Right lobe of liver (tissue), 6 donors: ENCODE data around the gene PIEZO2. TPM values are rescaled to one million over a fixed set of nuclear protein-coding genes. Genes with fewer than 3 reads are reported as not detected.

ENCODE experiments used
- ATAC-seq, 4 donors: fragments of 200-7000 bp; cut with Tn5 transposase; one replicate each; pipeline ENCODE4 v1.9.1; 2020; ENCODE audit warnings: mild to moderate bottlenecking in 4 of 4, moderate library complexity in 4 of 4
- DNase-seq, 3 donors: peaks; one replicate each; pipeline ENCODE4 v3.0.0-alpha.2; 2020
- H3K27ac ChIP-seq, 3 donors: fragments of 200-600 bp; one replicate each; pipeline ENCODE4 v1.8.0; 2022
- H3K27me3 ChIP-seq, 2 donors: fragments of 200-600 bp; one replicate each; pipeline ENCODE4 v1.8.0; 2022
- H3K36me3 ChIP-seq, 4 donors: fragments of 200-600 bp; sonication (generic) in 1 of 4; one replicate each; pipeline versions ENCODE4 v1.5.1 to v1.8.0; 2017 to 2022; ENCODE audit warnings: control low read depth in 1 of 4
- H3K4me1 ChIP-seq, 4 donors: fragments of 200-600 bp; sonication (generic) in 1 of 4; one replicate each; pipeline versions ENCODE4 v1.5.1 to v1.8.0; 2017 to 2022; ENCODE audit warnings: control low read depth in 1 of 4
- H3K4me3 ChIP-seq, 3 donors: fragments of 200-600 bp; one replicate each; pipeline ENCODE4 v1.8.0; 2022
- H3K9me3 ChIP-seq, 4 donors: fragments of 200-600 bp; sonication (generic) in 1 of 4; one replicate each; pipeline versions ENCODE4 v1.5.1 to v1.8.0; 2017 to 2022; ENCODE audit warnings: control low read depth in 1 of 4
- CTCF ChIP-seq, 4 donors: fragments of 200-600 bp in 3 of 4; fragments of 450-650 bp in 1 of 4; IDR thresholded peaks; one replicate each; pipeline versions ENCODE4 v1.5.1 to v1.8.0; 2016 to 2022; ENCODE audit warnings: antibody characterized with exemption in 4 of 4, mild to moderate bottlenecking in 2 of 4
- POLR2A ChIP-seq: fragments of 450-650 bp; IDR thresholded peaks from one replicate; pipeline ENCODE4 v1.6.1; 2017; ENCODE audit warnings: antibody characterized with exemption, mild to moderate bottlenecking
- WGBS: methylation state at CpG from one replicate; pipeline ENCODE4 v1.1.6; 2018; ENCODE audit warnings: low coverage, low lambda C conversion rate; ENCODE audit not compliant: insufficient coverage; ENCODE audit errors: missing lambda C conversion rate; 5-methylcytosine and 5-hydroxymethylcytosine counted together
- intact Hi-C, 2 donors: fragments of 100-400 bp; cut with DNase I; formaldehyde crosslinking; loops; one replicate each; pipeline versions ENCODE4 v1.11.2 to v1.14.1; 2022
- total RNA-seq, 6 experiments: library from RNA; depleted of rRNA in 2 of 6; stranded (reverse); fragments of >200 nt in 2 of 6; fragmentation: NEBNext Ultra II Directional in 3 of 6; extraction: Animal tissue kit (Norgen Biotek cat#: 25700) in 3 of 6; gene quantifications; one replicate each; pipeline versions ENCODE4 v1.1.0 to v1.2.4, GENCODE V29; 2016 to 2023
- donor health status: DM: no; HTN: yes; CAD: no.
- donor health status: DM: no; HTN: no; CAD: no.
- donor health status: DM: no; HTN: no; CAD: no.
- donor health status: DM: no; HTN: yes; CAD: no.
- donor health status: DM: no; HTN: yes; CAD: no.

The PIEZO2 gene
- total RNA-seq, 6 experiments from 2014 or later, result 6.6 to 16.9 (median 10.1) TPM

- 33% methylated on average over 1 of the region's 1 CpG for WGBS
- H3K27me3 ChIP-seq, result no peaks in the 10 kb centered on the region
- H3K9me3 ChIP-seq, result no peaks in the 10 kb centered on the region
- DNase-seq, result no peak
- no peaks in the 10 kb centered on the region for H3K36me3 ChIP-seq
- TF ChIP-seq CTCF (IDR thresholded peaks at IDR 0.05) (no peak), POLR2A (no peak)
- no peak overlapping the region for H3K4me3 ChIP-seq
- no peak overlapping the region for H3K27ac ChIP-seq
- intact Hi-C loops, result no loop called here
- H3K4me1 ChIP-seq, result no peaks in the 10 kb centered on the region
- peak in 1 of 4 donors; percentile 13 for ATAC-seq
Measured at GRCh38 chr18:10892786-10893185, 256.6 kb downstream of the PIEZO2 start.

- no peaks in the 10 kb centered on the region for H3K9me3 ChIP-seq
- 100% methylated on average over 1 of the region's 1 CpG for WGBS
- H3K4me1 ChIP-seq, result peaks cover 0 to 5% (median 0%) of the 10 kb centered on the region in 4 donors
- H3K27ac ChIP-seq, result no peak overlapping the region
- H3K4me3 ChIP-seq, result no peak overlapping the region
- TF ChIP-seq POLR2A (no peak), CTCF (IDR thresholded peaks at IDR 0.05) (no peak)
- no peaks in the 10 kb centered on the region for H3K27me3 ChIP-seq
- ATAC-seq (no peak), DNase-seq (no peak)
- intact Hi-C loops, result no loop called here
- H3K36me3 ChIP-seq, result no peaks in the 10 kb centered on the region
Measured at GRCh38 chr18:10890022-10890421, 259.3 kb downstream of the PIEZO2 start.

- no peaks in the 10 kb centered on the region for H3K36me3 ChIP-seq
- intact Hi-C loops, result no loop called here
- H3K27me3 ChIP-seq, result no peaks in the 10 kb centered on the region
- no peaks in the 10 kb centered on the region for H3K4me1 ChIP-seq
- no peak overlapping the region for H3K4me3 ChIP-seq
- DNase-seq (no peak), ATAC-seq (no peak)
- 78% methylated on average over 1 of the region's 1 CpG for WGBS
- TF ChIP-seq POLR2A (no peak), CTCF (IDR thresholded peaks at IDR 0.05) (no peak)
- no peak overlapping the region for H3K27ac ChIP-seq
- H3K9me3 ChIP-seq, result no peaks in the 10 kb centered on the region
Measured at GRCh38 chr18:10878703-10879102, 270.7 kb downstream of the PIEZO2 start.

- WGBS, result 81% methylated on average over 3 of the region's 3 CpGs
- H3K27me3 ChIP-seq, result no peaks in the 10 kb centered on the region
- no peaks in the 10 kb centered on the region for H3K4me1 ChIP-seq
- no peaks in the 10 kb centered on the region for H3K9me3 ChIP-seq
- ATAC-seq (no peak), DNase-seq (no peak)
- H3K36me3 ChIP-seq, result no peaks in the 10 kb centered on the region
- no peak overlapping the region for H3K4me3 ChIP-seq
- no peak overlapping the region for H3K27ac ChIP-seq
- no peak for TF ChIP-seq CTCF (IDR thresholded peaks at IDR 0.05)
- TF ChIP-seq POLR2A, result no peak
- intact Hi-C loops, result no loop called here
Measured at GRCh38 chr18:10877987-10878386, 271.4 kb downstream of the PIEZO2 start.

- Histone ChIP-seq H3K4me1 (no peaks in the 10 kb centered on the region), H3K9me3 (no peaks in the 10 kb centered on the region), H3K4me3 (no peak overlapping the region), H3K27ac (no peak overlapping the region), H3K36me3 (no peaks in the 10 kb centered on the region), H3K27me3 (no peaks in the 10 kb centered on the region)
- no peak for ATAC-seq
- DNase-seq, result no peak
- intact Hi-C loops, result no loop called here
- WGBS, result 62% methylated on average over 2 of the region's 2 CpGs
- TF ChIP-seq CTCF (IDR thresholded peaks at IDR 0.05), result no peak
- TF ChIP-seq POLR2A, result no peak
Measured at GRCh38 chr18:10875811-10876210, 273.6 kb downstream of the PIEZO2 start.
